H1 (cell line): ENCODE data around the gene GCM1. TPM values are rescaled to one million over a fixed set of nuclear protein-coding genes. Genes with fewer than 3 reads are reported as not detected.

Source experiments
- ASH2L ChIP-seq: fragments of 200-600, 300-600 bp; sonication (generic); IDR thresholded peaks from one replicate; pipeline ENCODE4 v1.7.1; 2017; ENCODE audit warnings: low read length
- CBX5 ChIP-seq: fragments of 300-800, 300-1000 bp; sonication (generic); IDR thresholded peaks from 2 replicates; pipeline ENCODE4 v1.7.1; 2016; ENCODE audit warnings: antibody characterized with exemption, low read length, low read depth
- HDAC6 ChIP-seq: IDR thresholded peaks from one replicate; pipeline ENCODE4 v1.7.1; 2012; ENCODE audit warnings: low read depth, mild to moderate bottlenecking, inconsistent platforms, low read length, moderate library complexity
- JUN ChIP-seq: IDR thresholded peaks from 2 replicates; pipeline ENCODE4 v1.6.1; 2011; ENCODE audit warnings: low read depth, mild to moderate bottlenecking, improper control_type of control experiment, low read length
- JUND ChIP-seq: IDR thresholded peaks from 2 replicates; pipeline ENCODE4 v1.6.1; 2011; ENCODE audit warnings: mild to moderate bottlenecking, improper control_type of control experiment, low read length
- RXRA ChIP-seq: IDR thresholded peaks from 2 replicates; pipeline ENCODE4 v1.6.1; 2011; ENCODE audit warnings: low read depth, mild to moderate bottlenecking, low read length, moderate library complexity; ENCODE audit not compliant: insufficient read depth
- SAP30 ChIP-seq: fragments of 300-600 bp; sonication (generic); IDR thresholded peaks from 2 replicates; pipeline ENCODE4 v1.7.1; 2012; ENCODE audit warnings: low read length, moderate library complexity, mild to moderate bottlenecking, inconsistent platforms; ENCODE audit not compliant: insufficient read depth, insufficient replicate concordance
- polyA plus RNA-seq, 7 experiments: library from polyadenylated mRNA; depleted of rRNA in 3 of 7; stranded (reverse) in 5 of 7; unstranded in 2 of 7; fragments of >200 nt in 5 of 7; fragments of 200-250 nt in 2 of 7; gene quantifications; 1 replicate in 5 of 7; 2 replicates in 1 of 7; 4 replicates in 1 of 7; pipeline versions ENCODE4 v1.2.1 to v1.2.3, GENCODE V29; 2011 to 2013; ENCODE audit warnings: missing spikeins in 2 of 7, mixed read lengths in 2 of 7
- total RNA-seq: library from RNA; stranded (reverse); fragmentation: NEBNext Ultra II Directional; extraction: Animal tissue kit (Norgen Biotek cat#: 25700); gene quantifications from 2 replicates; pipeline ENCODE4 v1.2.1, GENCODE V29; 2021
- TF ChIP-seq, protein P1 (sequence below): fragments of 300-600 bp; sonication (generic); IDR thresholded peaks from 2 replicates; pipeline ENCODE4 v1.7.1; 2012; ENCODE audit warnings: low read length, moderate library complexity, mild to moderate bottlenecking, inconsistent platforms; ENCODE audit not compliant: insufficient replicate concordance

Gene GCM1
- total and polyA plus RNA-seq, 2 of the 8 experiments (the other 6 are each of a cell fraction or from before 2014, with no cell fraction given): not detected

DNA sequence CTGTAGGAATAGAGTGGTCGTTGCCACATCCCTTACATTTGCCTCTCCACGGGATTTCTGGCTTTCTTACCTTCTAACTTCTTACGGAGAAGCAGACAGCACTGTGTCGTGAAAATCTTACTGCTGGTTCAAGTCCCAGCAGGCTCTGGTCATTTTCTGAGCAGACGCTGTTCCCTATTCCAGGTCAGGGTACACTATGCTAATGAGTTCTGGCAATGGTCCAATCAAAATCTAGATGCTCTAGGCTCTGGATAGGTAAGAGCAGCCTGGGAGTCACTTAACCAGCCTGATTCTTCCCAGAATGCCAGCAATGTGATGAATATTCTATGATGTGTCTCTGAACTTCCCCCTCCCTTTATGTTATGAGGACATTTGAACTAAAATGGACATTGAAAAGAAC is at the start of gene GCM1 (continued):
- TF ChIP-seq, protein P1, sequence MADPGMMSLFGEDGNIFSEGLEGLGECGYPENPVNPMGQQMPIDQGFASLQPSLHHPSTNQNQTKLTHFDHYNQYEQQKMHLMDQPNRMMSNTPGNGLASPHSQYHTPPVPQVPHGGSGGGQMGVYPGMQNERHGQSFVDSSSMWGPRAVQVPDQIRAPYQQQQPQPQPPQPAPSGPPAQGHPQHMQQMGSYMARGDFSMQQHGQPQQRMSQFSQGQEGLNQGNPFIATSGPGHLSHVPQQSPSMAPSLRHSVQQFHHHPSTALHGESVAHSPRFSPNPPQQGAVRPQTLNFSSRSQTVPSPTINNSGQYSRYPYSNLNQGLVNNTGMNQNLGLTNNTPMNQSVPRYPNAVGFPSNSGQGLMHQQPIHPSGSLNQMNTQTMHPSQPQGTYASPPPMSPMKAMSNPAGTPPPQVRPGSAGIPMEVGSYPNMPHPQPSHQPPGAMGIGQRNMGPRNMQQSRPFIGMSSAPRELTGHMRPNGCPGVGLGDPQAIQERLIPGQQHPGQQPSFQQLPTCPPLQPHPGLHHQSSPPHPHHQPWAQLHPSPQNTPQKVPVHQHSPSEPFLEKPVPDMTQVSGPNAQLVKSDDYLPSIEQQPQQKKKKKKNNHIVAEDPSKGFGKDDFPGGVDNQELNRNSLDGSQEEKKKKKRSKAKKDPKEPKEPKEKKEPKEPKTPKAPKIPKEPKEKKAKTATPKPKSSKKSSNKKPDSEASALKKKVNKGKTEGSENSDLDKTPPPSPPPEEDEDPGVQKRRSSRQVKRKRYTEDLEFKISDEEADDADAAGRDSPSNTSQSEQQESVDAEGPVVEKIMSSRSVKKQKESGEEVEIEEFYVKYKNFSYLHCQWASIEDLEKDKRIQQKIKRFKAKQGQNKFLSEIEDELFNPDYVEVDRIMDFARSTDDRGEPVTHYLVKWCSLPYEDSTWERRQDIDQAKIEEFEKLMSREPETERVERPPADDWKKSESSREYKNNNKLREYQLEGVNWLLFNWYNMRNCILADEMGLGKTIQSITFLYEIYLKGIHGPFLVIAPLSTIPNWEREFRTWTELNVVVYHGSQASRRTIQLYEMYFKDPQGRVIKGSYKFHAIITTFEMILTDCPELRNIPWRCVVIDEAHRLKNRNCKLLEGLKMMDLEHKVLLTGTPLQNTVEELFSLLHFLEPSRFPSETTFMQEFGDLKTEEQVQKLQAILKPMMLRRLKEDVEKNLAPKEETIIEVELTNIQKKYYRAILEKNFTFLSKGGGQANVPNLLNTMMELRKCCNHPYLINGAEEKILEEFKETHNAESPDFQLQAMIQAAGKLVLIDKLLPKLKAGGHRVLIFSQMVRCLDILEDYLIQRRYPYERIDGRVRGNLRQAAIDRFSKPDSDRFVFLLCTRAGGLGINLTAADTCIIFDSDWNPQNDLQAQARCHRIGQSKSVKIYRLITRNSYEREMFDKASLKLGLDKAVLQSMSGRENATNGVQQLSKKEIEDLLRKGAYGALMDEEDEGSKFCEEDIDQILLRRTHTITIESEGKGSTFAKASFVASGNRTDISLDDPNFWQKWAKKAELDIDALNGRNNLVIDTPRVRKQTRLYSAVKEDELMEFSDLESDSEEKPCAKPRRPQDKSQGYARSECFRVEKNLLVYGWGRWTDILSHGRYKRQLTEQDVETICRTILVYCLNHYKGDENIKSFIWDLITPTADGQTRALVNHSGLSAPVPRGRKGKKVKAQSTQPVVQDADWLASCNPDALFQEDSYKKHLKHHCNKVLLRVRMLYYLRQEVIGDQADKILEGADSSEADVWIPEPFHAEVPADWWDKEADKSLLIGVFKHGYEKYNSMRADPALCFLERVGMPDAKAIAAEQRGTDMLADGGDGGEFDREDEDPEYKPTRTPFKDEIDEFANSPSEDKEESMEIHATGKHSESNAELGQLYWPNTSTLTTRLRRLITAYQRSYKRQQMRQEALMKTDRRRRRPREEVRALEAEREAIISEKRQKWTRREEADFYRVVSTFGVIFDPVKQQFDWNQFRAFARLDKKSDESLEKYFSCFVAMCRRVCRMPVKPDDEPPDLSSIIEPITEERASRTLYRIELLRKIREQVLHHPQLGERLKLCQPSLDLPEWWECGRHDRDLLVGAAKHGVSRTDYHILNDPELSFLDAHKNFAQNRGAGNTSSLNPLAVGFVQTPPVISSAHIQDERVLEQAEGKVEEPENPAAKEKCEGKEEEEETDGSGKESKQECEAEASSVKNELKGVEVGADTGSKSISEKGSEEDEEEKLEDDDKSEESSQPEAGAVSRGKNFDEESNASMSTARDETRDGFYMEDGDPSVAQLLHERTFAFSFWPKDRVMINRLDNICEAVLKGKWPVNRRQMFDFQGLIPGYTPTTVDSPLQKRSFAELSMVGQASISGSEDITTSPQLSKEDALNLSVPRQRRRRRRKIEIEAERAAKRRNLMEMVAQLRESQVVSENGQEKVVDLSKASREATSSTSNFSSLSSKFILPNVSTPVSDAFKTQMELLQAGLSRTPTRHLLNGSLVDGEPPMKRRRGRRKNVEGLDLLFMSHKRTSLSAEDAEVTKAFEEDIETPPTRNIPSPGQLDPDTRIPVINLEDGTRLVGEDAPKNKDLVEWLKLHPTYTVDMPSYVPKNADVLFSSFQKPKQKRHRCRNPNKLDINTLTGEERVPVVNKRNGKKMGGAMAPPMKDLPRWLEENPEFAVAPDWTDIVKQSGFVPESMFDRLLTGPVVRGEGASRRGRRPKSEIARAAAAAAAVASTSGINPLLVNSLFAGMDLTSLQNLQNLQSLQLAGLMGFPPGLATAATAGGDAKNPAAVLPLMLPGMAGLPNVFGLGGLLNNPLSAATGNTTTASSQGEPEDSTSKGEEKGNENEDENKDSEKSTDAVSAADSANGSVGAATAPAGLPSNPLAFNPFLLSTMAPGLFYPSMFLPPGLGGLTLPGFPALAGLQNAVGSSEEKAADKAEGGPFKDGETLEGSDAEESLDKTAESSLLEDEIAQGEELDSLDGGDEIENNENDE: no peak
- TF ChIP-seq JUN: no peak
- TF ChIP-seq CBX5: no peak
- no peak for TF ChIP-seq RXRA
- no peak for TF ChIP-seq ASH2L
- TF ChIP-seq SAP30: no peak
- no peak for TF ChIP-seq HDAC6
- TF ChIP-seq JUND: no peak
